Mesothelial cell of epicardium (in vitro differentiated cells): ENCODE data around the gene KRTAP1-3. TPM values are rescaled to one million over a fixed set of nuclear protein-coding genes. Genes with fewer than 3 reads are reported as not detected.

Source experiments
- DNase-seq, 2 experiments: peaks; one replicate each; pipeline ENCODE4 v3.0.0; 2021; ENCODE audit warnings: low spot score in 2 of 2; ENCODE audit not compliant: unreplicated experiment in 2 of 2
- H3K27ac Mint-ChIP-seq: 2 replicates; pipeline ENCODE4 v1.8.0; 2021; ENCODE audit warnings: mixed read lengths
- H3K27me3 Mint-ChIP-seq: 2 replicates; pipeline ENCODE4 v1.8.0; 2021; ENCODE audit warnings: low read depth, mixed read lengths
- H3K36me3 Mint-ChIP-seq: 2 replicates; pipeline ENCODE4 v1.8.0; 2021; ENCODE audit warnings: mixed read lengths
- H3K4me1 Mint-ChIP-seq: 2 replicates; pipeline ENCODE4 v1.8.0; 2021; ENCODE audit warnings: mixed read lengths
- H3K4me3 Mint-ChIP-seq: 2 replicates; pipeline ENCODE4 v1.8.0; 2021; ENCODE audit warnings: mild to moderate bottlenecking, moderate library complexity, mixed read lengths
- H3K9me3 Mint-ChIP-seq: 2 replicates; pipeline ENCODE4 v1.8.0; 2021; ENCODE audit warnings: mixed read lengths
- total RNA-seq: library from RNA; stranded (reverse); gene quantifications from 3 replicates; pipeline ENCODE4 v1.2.1, GENCODE V29; 2021
- TF ChIP-seq, protein P1 (sequence below): fragments of 200-600 bp; sonication (generic); IDR thresholded peaks from one replicate; pipeline ENCODE4 v1.5.0; 2021; ENCODE audit warnings: antibody characterized with exemption; ENCODE audit not compliant: unreplicated experiment

Gene KRTAP1-3
- total RNA-seq, 1 donor from 2014 or later, result not detected

DNA sequence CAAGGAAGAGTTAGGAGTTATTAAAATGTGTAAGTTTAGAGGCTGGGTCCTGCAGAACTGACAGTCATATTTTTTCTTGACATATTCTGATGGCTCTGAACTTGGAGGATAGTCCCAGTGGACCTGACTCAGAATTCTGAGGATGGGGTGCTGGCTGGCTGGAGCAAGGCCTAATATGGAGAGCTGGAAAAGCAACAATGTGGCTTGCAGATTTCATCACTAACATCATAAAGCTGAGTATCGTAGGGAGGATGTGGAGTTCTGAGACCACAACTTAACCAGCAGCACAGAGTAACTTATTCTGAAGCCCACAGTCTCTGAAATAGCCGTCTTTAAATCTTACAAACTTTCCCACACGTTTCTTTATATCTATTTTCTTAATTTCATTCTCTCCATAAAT is 10.0 kb downstream of the KRTAP1-3 start:
- no peaks in the 10 kb centered on the region for H3K4me1 Mint-ChIP-seq
- H3K27me3 Mint-ChIP-seq, result no peaks in the 10 kb centered on the region
- no peak overlapping the region for H3K27ac Mint-ChIP-seq
- no peak overlapping the region for H3K4me3 Mint-ChIP-seq
- H3K9me3 Mint-ChIP-seq, result peaks cover 22% of the 10 kb centered on the region
- no peak for DNase-seq
- TF ChIP-seq, protein P1, sequence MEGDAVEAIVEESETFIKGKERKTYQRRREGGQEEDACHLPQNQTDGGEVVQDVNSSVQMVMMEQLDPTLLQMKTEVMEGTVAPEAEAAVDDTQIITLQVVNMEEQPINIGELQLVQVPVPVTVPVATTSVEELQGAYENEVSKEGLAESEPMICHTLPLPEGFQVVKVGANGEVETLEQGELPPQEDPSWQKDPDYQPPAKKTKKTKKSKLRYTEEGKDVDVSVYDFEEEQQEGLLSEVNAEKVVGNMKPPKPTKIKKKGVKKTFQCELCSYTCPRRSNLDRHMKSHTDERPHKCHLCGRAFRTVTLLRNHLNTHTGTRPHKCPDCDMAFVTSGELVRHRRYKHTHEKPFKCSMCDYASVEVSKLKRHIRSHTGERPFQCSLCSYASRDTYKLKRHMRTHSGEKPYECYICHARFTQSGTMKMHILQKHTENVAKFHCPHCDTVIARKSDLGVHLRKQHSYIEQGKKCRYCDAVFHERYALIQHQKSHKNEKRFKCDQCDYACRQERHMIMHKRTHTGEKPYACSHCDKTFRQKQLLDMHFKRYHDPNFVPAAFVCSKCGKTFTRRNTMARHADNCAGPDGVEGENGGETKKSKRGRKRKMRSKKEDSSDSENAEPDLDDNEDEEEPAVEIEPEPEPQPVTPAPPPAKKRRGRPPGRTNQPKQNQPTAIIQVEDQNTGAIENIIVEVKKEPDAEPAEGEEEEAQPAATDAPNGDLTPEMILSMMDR, result no peak
- no peaks in the 10 kb centered on the region for H3K36me3 Mint-ChIP-seq

DNA sequence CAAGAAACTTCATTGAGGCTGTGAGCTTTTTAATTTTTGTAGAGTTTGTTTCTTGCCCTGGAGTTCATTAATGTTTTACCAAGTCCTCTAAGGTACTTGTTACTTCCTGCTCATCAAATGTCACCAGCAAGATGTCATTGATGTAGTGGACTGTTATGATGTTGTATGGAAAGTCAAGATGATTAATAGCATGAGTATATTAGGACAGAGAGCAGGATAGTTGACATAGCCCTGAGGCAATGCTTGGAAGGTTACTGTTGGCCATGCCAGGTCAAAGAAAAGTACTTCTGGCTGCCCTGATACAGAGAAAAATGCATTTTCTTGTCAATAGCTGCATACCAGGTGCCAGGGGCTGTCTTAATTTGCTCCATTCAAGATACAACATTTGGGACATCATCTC is 14.3 kb downstream of the KRTAP1-3 start:
- DNase-seq, result no peak
- H3K4me3 Mint-ChIP-seq, result no peak overlapping the region
- H3K36me3 Mint-ChIP-seq, result no peaks in the 10 kb centered on the region
- H3K9me3 Mint-ChIP-seq, result peaks cover 28% of the 10 kb centered on the region
- H3K27me3 Mint-ChIP-seq, result no peaks in the 10 kb centered on the region
- TF ChIP-seq, protein P1, result no peak
- H3K27ac Mint-ChIP-seq, result no peak overlapping the region
- peaks cover 6% of the 10 kb centered on the region for H3K4me1 Mint-ChIP-seq

DNA sequence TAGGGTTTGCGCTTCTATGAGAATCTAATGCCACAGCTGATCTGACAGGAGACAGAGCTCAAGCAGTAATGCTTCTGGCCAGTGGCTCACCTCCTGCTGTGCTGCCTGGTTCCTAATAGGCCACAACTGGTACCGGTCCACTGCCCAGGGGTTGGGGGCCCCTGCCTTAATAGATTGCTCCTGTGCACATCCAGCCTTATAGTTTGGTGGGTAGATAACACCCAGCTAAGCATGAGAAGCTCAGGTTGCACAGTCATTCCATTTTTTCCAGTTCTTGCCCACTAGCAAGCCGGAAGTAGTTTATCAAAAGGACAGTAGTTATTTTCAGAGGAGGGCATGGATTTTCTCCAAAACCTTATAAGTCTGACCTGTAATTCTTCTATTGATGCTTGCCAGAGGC is 15.3 kb downstream of the KRTAP1-3 start:
- no peak for DNase-seq
- Mint-ChIP-seq H3K4me1 (peaks cover 6% of the 10 kb centered on the region), H3K27me3 (no peaks in the 10 kb centered on the region), H3K36me3 (no peaks in the 10 kb centered on the region), H3K9me3 (peaks cover 28% of the 10 kb centered on the region), H3K27ac (no peak overlapping the region), H3K4me3 (no peak overlapping the region)
- TF ChIP-seq, protein P1, result no peak

DNA sequence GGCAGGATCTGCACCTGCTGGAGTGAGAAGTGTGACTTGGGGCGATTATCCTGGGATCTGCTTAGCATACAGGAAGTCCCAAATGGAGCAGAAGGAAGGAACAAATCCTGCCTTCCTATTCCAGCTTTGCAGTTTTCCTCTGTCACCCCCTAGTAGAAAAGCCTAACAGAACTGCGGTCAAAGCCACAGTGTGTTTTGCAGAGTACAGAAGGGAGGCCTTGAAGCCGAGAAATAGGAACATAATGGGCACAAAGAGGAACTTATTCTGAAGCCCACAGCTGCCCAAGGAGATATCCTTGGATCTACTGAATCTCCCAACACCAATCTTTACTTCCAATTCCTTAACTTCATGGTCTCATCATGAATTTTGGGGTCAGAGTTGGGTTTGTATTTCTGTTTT is 16.1 kb downstream of the KRTAP1-3 start:
- Mint-ChIP-seq H3K4me1 (peaks cover 8% of the 10 kb centered on the region), H3K36me3 (no peaks in the 10 kb centered on the region)

DNA sequence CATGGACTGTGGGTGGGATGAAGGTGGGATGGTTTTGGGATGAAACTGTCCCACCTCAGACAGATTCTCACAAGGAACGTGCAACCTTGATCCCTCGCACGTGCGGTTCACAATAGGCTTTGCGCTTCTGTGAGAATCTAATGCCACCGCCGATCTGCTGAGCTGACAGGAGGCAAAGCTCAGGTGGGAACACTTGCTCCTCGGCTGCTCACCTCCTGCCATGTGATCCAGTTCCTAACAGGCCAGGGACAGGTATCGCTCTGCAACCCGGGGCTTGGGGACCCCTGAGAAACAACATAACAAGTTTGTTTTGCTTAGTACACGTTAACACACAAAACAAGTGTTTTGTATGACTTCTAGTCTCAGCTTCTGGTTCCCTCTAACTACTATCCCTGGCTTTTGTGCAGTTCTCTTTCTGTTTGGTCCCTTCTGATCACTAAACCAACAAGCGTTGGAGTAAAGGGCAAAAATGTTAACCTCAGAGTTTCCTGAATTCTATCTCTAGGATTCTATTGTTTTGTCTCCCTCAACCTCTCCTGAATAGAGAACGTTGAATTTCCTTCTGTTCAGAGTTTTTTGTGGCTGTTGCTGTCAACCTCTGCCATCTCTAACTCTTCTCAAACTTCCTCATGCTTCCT is 18.0 kb downstream of the KRTAP1-3 start:
- Mint-ChIP-seq H3K27me3 (no peaks in the 10 kb centered on the region), H3K4me1 (peaks cover 14% of the 10 kb centered on the region), H3K4me3 (no peak overlapping the region), H3K9me3 (peaks cover 13% of the 10 kb centered on the region), H3K36me3 (no peaks in the 10 kb centered on the region), H3K27ac (no peak overlapping the region)
- no peak for DNase-seq
- TF ChIP-seq, protein P1, result no peak

More for the DNA sequence above, 16.1 kb downstream of the KRTAP1-3 start:
- no peaks in the 10 kb centered on the region for H3K27me3 Mint-ChIP-seq
- no peak overlapping the region for H3K27ac Mint-ChIP-seq
- TF ChIP-seq, protein P1, result no peak
- no peak for DNase-seq
- H3K4me3 Mint-ChIP-seq, result no peak overlapping the region
- H3K9me3 Mint-ChIP-seq, result peaks cover 28% of the 10 kb centered on the region
